ENCODE results near the gene EGFL7.
"Not testable (repeated sequence)": the region's sequence is repeated elsewhere in the genome, so short reads cannot be mapped to it uniquely, and the experiment has no call there.

Gene EGFL7

GRCh38 chr9:136625101-136626065 lies 37.3 kb upstream of the EGFL7 start:
- DNase-seq: no peak

- DNase-seq: no peak
Measured at GRCh38 chr9:136626066-136626725, 36.5 kb upstream of the EGFL7 start.

DNA sequence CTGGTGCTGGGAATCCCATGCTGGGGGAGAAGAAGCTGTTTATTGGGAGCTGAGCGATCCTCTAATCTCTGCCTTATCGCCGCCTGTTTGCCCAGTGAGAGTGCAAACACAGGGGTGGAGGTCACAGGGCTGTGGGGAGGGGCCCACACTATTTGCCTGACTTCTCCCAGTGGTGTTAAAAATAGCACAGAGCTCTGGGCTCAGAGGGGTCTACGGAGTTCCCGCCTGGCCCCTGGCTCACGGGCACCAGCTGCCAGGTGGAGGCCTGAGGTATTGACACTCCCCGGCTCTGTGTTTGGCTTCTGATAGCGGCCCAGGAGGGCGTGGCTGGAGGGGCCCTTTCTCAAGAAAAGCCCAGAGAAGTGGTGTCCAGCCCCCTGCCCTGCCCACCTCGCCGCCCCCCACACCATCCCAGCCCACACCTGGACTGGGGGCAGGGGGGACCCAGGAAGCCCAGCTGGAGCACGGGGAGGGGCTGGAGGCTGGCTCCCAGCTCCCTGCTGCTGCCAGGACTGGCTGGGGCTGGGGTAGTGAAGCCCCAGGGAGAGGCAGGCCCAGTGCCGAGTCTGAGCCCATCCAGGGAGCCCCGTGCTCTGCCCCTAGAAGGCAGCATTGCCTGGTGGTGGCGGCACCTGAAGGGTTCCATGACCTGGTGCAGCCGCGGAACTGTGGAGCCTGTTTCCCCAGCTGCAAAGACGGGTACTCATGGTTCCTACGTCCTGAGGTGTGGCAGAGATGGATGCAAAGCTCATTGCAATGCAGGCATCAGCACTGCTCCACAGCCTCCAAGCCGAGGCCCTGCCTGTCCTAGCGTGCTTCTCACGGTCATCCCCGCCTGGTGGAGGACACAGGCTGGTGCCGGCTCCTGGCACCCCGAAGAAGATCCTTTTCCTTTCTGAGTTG lies 35.7 kb upstream of the EGFL7 start:
- DNase-seq: no peak

- no peak for DNase-seq
Measured at GRCh38 chr9:136627703-136628102, 35.0 kb upstream of the EGFL7 start.

DNA sequence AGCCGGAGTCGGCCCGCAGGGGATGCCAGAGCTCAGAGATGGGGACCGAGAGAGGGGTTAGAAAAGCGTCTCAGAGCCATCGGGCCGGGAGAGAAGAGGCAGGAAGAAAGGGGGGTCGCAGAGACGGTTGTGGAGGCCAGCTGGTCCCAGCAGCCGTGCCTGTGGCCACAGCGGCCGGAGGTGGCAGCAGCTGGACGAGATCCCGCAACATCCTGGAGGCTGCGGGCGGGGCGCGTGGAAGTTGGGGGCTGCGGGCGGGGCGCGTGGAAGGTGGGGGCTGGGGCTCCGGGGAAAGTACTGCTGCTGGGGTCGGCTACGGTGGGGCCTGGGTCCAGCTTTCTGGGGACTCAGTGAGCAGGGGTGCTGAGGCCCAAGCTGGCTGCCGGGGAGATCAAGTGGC lies 34.4 kb upstream of the EGFL7 start:
- no peak for DNase-seq

GRCh38 chr9:136629001-136629878 lies 33.5 kb upstream of the EGFL7 start:
- no peak for DNase-seq

GRCh38 chr9:136629879-136630661 lies 32.6 kb upstream of the EGFL7 start:
- peak; percentile 80 for DNase-seq

GRCh38 chr9:136630662-136630992 lies 32.1 kb upstream of the EGFL7 start:
- no peak for DNase-seq

GRCh38 chr9:136631038-136632000 lies 31.4 kb upstream of the EGFL7 start:
- DNase-seq: peak; percentile 83

DNA sequence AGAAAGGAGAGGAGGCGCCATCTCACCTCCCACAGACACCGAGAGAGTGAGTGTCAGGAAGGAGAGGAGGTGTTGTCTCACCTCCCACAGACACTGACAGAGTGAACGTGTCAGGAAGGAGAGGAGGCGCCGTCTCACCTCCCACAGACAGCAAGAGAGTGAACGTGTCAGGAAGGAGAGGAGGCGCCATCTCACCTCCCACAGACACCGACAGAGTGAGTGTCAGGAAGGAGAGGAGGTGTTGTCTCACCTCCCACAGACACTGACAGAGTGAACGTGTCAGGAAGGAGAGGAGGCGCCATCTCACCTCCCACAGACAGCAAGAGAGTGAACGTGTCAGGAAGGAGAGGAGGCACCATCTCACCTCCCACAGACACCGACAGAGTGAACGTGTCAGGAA lies 30.6 kb upstream of the EGFL7 start:
- not testable (repeated sequence) for DNase-seq

- DNase-seq: not testable (repeated sequence)
Measured at GRCh38 chr9:136632491-136633106, 30.1 kb upstream of the EGFL7 start.

DNA sequence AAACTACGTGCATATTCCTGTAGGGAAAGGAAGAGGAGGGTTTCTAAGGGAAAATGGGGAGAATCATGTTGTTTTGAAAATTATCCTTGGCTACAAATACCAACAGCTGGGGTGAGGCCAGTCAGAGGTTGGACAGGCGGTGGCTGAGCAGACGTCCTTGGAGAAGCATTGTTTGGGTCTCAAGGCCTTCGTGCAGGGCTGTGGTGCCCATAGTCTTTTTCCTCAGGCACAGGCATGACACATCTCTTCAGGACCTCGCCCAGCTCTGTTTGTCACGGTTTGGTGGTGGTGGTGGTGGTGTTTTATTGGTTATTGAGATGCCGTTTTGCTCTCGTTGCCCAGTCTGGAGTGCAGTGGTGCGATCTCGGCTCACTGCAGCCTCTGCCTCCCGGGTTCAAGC lies 27.8 kb upstream of the EGFL7 start:
- no peak for DNase-seq

GRCh38 chr9:136640171-136641111 lies 22.3 kb upstream of the EGFL7 start:
- no peak for DNase-seq

DNA sequence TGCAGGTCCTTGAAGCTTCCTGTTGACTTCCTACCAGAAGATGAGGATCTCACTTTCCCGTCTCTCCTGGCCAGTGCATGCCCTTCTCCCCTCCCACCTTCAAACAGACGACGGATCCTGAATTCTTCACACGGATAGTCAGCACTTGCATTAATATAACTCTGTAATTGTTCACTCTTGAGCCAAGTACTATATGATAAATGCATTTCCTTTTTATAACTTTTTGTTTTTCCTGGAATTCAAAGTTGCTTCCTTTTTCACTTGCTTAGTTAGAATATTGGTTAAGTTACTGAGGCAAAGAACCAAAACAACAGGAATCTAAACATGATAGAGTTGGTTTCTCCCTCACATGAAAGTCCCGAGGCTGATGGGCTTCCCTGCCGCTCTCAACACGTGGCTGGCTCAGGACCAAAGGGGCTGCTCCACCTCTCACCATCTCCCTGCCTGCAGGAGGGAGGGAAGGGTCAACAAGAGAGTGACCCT lies 20.2 kb upstream of the EGFL7 start:
- no peak for DNase-seq

- DNase-seq: no peak
Measured at GRCh38 chr9:136643596-136644342, 18.9 kb upstream of the EGFL7 start.

DNA sequence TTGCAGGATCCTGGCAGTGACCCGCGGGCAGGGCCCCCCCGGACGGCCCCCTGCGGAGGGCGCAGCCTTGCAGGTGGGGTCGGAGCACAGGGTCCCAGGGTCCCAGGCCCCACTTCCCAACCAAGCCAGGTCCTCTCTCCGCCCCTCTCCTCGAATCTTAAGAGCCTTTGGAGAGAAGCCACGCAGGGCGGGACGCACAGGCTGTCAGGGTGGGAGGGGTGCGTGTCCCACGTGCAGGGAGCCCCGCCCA lies 18.4 kb upstream of the EGFL7 start:
- no peak for DNase-seq

- DNase-seq: peak; percentile 91
Measured at GRCh38 chr9:136644593-136645351, 17.9 kb upstream of the EGFL7 start.

All from activated CD8-positive, alpha-beta memory T cell treated with anti-CD3 and anti-CD28 coated beads, Interleukin-2, amount 50 U/mL, for 48 hours (primary cell).